HCT116 (cell line): ENCODE data around the gene REEP3. TPM values are rescaled to one million over a fixed set of nuclear protein-coding genes. Genes with fewer than 3 reads are reported as not detected.

Source experiments
- ATAC-seq: fragments of 200-7000 bp; cut with Tn5 transposase; 2 replicates; pipeline ENCODE4 v1.9.1; 2020; ENCODE audit warnings: mild to moderate bottlenecking, moderate library complexity
- BruUV-seq: library from RNA; stranded (reverse); fragments of 400-500 nt; replicated peaks from 2 replicates; lab custom pipeline; 2021; lab: Mats Ljungman, UMichigan
- CTCF ChIA-PET: fragments of 300-600 bp; sonication (Branson Sonifier 250); formaldehyde crosslinking; loops from one replicate; lab custom pipeline; 2021; ENCODE audit warnings: antibody characterized with exemption; lab: Charles Lee
- POLR2A ChIA-PET: fragments of 300-600, 350-600 bp; sonication (Branson Sonifier 250); formaldehyde crosslinking; loops from one replicate; lab custom pipeline; 2021; ENCODE audit warnings: antibody characterized with exemption; lab: Charles Lee
- RAD21 ChIA-PET, 2 experiments: fragments of 300-600 bp; sonication (Branson Sonifier 250); formaldehyde crosslinking; loops; one replicate each; lab custom pipeline; 2023; ENCODE audit warnings: low total read pairs in 2 of 2; ENCODE audit not compliant: uncharacterized antibody in 2 of 2, unreplicated experiment in 2 of 2, low non-redundant PET in 1 of 2; lab: Charles Lee
- DNase-seq: peaks from one replicate; pipeline ENCODE4 v3.0.0-alpha.2; 2010; ENCODE audit warnings: low read depth, low spot score
- H2AFZ ChIP-seq: fragments of 200-600 bp; shearing (Covaris generic), sonication (generic); 2 replicates; pipeline ENCODE4 v1.6.1; 2017; ENCODE audit warnings: low read depth, mixed run types, mixed read lengths, antibody characterized with exemption, low read length; ENCODE audit not compliant: poor library complexity, severe bottlenecking
- H3K27ac ChIP-seq: 2 replicates; pipeline ENCODE4 v1.5.1; 2012; ENCODE audit warnings: low read depth, low read length
- H3K27me3 ChIP-seq: fragments of 200-600 bp; sonication (generic); 2 replicates; pipeline ENCODE4 v1.6.1; 2016; ENCODE audit warnings: mixed run types, low read length, mixed read lengths; ENCODE audit not compliant: insufficient read depth
- H3K36me3 ChIP-seq, 2 experiments: fragments of 200-500 bp in 1 of 2; fragments of 200-600 bp in 1 of 2; sonication (Bioruptor generic) in 1 of 2; sonication (generic) in 1 of 2; 2 replicates each; pipeline versions ENCODE4 v1.5.1 to v1.6.1; 2014 to 2016; ENCODE audit warnings: low read length in 2 of 2, inconsistent platforms in 1 of 2, mixed read lengths in 1 of 2, mixed run types in 1 of 2; ENCODE audit not compliant: insufficient read depth in 2 of 2, control insufficient read depth in 1 of 2
- H3K4me1 ChIP-seq, 2 experiments: fragments of 200-600 bp in 1 of 2; sonication (generic) in 1 of 2; 2 replicates each; pipeline versions ENCODE4 v1.5.1 to v1.6.1; 2012 to 2017; ENCODE audit warnings: low read length in 2 of 2, inconsistent platforms in 1 of 2, mild to moderate bottlenecking in 1 of 2, mixed read lengths in 1 of 2, mixed run types in 1 of 2, moderate library complexity in 1 of 2; ENCODE audit not compliant: insufficient read depth in 2 of 2, control insufficient read depth in 1 of 2
- H3K4me2 ChIP-seq: fragments of 200-600 bp; sonication (generic); 2 replicates; pipeline ENCODE4 v1.6.1; 2017; ENCODE audit warnings: mixed run types, low read length, mixed read lengths
- H3K4me3 ChIP-seq, 2 experiments: fragments of 200-600 bp in 1 of 2; sonication (generic) in 1 of 2; replicated peaks in 1 of 2; 2 replicates each; pipeline ENCODE4 v1.5.1; 2011 to 2016; ENCODE audit warnings: low read length in 2 of 2, control low read depth in 1 of 2, low read depth in 1 of 2, mild to moderate bottlenecking in 1 of 2, mixed read lengths in 1 of 2, mixed run types in 1 of 2
- H3K79me2 ChIP-seq: fragments of 200-600 bp; sonication (generic); 2 replicates; pipeline ENCODE4 v1.6.1; 2017; ENCODE audit warnings: mild to moderate bottlenecking, mixed run types, low read length, moderate library complexity, mixed read lengths; ENCODE audit not compliant: insufficient read depth
- H3K9ac ChIP-seq: fragments of 200-600 bp; sonication (generic); 2 replicates; pipeline ENCODE4 v1.6.1; 2016; ENCODE audit warnings: low read length, mixed read lengths
- H3K9me2 ChIP-seq: fragments of 200-600 bp; sonication (generic), shearing (Covaris generic); 2 replicates; pipeline ENCODE4 v1.6.1; 2017; ENCODE audit warnings: mixed run types, mild to moderate bottlenecking, moderate library complexity; ENCODE audit not compliant: insufficient read depth
- H3K9me3 ChIP-seq, 2 experiments: fragments of 200-500 bp in 1 of 2; fragments of 200-600 bp in 1 of 2; sonication (Bioruptor generic) in 1 of 2; sonication (generic) in 1 of 2; 2 replicates each; pipeline ENCODE4 v1.6.1; 2014 to 2017; ENCODE audit warnings: low read length in 2 of 2, mixed read lengths in 2 of 2, inconsistent platforms in 1 of 2, low read depth in 1 of 2, mild to moderate bottlenecking in 1 of 2, mixed run types in 1 of 2, moderate library complexity in 1 of 2; ENCODE audit not compliant: control insufficient read depth in 1 of 2, insufficient read depth in 1 of 2
- H4K20me1 ChIP-seq: fragments of 200-600 bp; sonication (generic), shearing (Covaris generic); 2 replicates; pipeline ENCODE4 v1.6.1; 2017; ENCODE audit warnings: mixed run types, mild to moderate bottlenecking, moderate library complexity; ENCODE audit not compliant: insufficient read depth
- CBX3 ChIP-seq: IDR thresholded peaks from 2 replicates; pipeline ENCODE4 v1.6.1; 2012; ENCODE audit warnings: low read depth
- CEBPB ChIP-seq: IDR thresholded peaks from 2 replicates; pipeline ENCODE4 v1.6.1; 2012; ENCODE audit warnings: low read depth
- EGR1 ChIP-seq: IDR thresholded peaks from 2 replicates; pipeline ENCODE4 v1.6.1; 2012; ENCODE audit warnings: low read depth
- ELF1 ChIP-seq: IDR thresholded peaks from 2 replicates; pipeline ENCODE4 v1.6.1; 2012; ENCODE audit warnings: low read depth, borderline replicate concordance
- EZH2 ChIP-seq: fragments of 200-600 bp; sonication (generic); IDR thresholded peaks from 2 replicates; pipeline ENCODE4 v1.6.1; 2017; ENCODE audit warnings: antibody characterized with exemption, mixed run types
- EZH2phosphoT487 ChIP-seq: fragments of 200-600 bp; IDR thresholded peaks from 2 replicates; pipeline ENCODE4 v1.6.1; 2018; ENCODE audit warnings: antibody characterized with exemption, borderline replicate concordance
- FOSL1 ChIP-seq: IDR thresholded peaks from 2 replicates; pipeline ENCODE4 v1.6.1; 2012; ENCODE audit warnings: low read depth
- JUND ChIP-seq: IDR thresholded peaks from 2 replicates; pipeline ENCODE4 v1.6.1; 2012
- MAX ChIP-seq: IDR thresholded peaks from 2 replicates; pipeline ENCODE4 v1.6.1; 2012
- POLR2A ChIP-seq: IDR thresholded peaks from 2 replicates; pipeline ENCODE4 v1.7.0; 2011; ENCODE audit warnings: borderline replicate concordance; ENCODE audit not compliant: insufficient read depth, insufficient read length; ENCODE audit errors: extremely low read depth
- POLR2AphosphoS5 ChIP-seq: IDR thresholded peaks from 2 replicates; pipeline ENCODE4 v1.6.1; 2011; ENCODE audit warnings: mild to moderate bottlenecking, low read depth, low read length, moderate library complexity
- RAD21 ChIP-seq: IDR thresholded peaks from 2 replicates; pipeline ENCODE4 v1.6.1; 2012; ENCODE audit warnings: low read depth, mild to moderate bottlenecking
- REST ChIP-seq: IDR thresholded peaks from 2 replicates; pipeline ENCODE4 v1.6.1; 2012; ENCODE audit warnings: low read depth
- SIN3A ChIP-seq: IDR thresholded peaks from 2 replicates; pipeline ENCODE4 v1.6.1; 2012; ENCODE audit warnings: low read depth
- TCF7L2 ChIP-seq: IDR thresholded peaks from 2 replicates; pipeline ENCODE4 v1.7.0; 2011; ENCODE audit warnings: borderline replicate concordance, inconsistent platforms; ENCODE audit not compliant: insufficient read depth, insufficient read length; ENCODE audit errors: extremely low read depth
- YY1 ChIP-seq: IDR thresholded peaks from 2 replicates; pipeline ENCODE4 v1.6.1; 2011; ENCODE audit warnings: low read length, low read depth, moderate library complexity, mild to moderate bottlenecking; ENCODE audit not compliant: insufficient replicate concordance; ENCODE audit errors: extremely low read depth
- ZFX ChIP-seq: fragments of 450-650 bp; IDR thresholded peaks from 2 replicates; pipeline ENCODE4 v1.6.1; 2017
- ZNF274 ChIP-seq: fragments of 200-500 bp; sonication (Bioruptor generic); IDR thresholded peaks from 2 replicates; pipeline ENCODE4 v1.6.1; 2014; ENCODE audit warnings: mild to moderate bottlenecking, low read depth, low read length, inconsistent platforms
- intact Hi-C: fragments of 100-400 bp; cut with micrococcal nuclease; formaldehyde crosslinking; loops from 2 replicates; pipeline ENCODE4 v1.10.0; 2022
- total RNA-seq: library from RNA; stranded (reverse); gene quantifications from one replicate; pipeline ENCODE4 v1.2.1, GENCODE V29; 2021; ENCODE audit not compliant: unreplicated experiment
- TF ChIP-seq, protein P1 (sequence below): IDR thresholded peaks from 2 replicates; pipeline ENCODE4 v1.6.1; 2011; ENCODE audit warnings: mild to moderate bottlenecking, low read length, moderate library complexity; ENCODE audit not compliant: insufficient replicate concordance; ENCODE audit errors: extremely low read depth
- TF ChIP-seq, protein P2 (sequence below): IDR thresholded peaks from 2 replicates; pipeline ENCODE4 v1.6.1; 2012

REEP3 gene
- total RNA-seq, 1 experiment from 2014 or later = 41.3 TPM

DNA sequence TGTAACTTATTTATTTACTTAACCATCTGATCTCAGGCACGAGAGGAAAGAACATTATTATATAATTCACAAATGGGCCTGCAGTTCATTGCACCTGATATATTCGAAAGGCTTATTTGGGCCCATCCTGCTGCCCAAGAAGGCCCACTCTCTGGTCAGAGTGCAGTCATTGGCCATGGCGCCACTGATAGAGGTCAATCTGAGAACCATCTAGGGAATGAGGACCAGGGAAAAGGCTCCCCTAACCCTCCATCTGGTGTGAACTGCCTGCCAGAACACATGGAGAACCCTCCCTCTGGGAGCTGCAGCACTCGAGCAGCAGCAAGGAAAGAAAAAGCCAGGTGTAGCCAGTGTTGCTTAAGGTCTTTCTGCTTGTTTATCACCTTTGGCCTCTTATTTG is 136.6 kb downstream of the REEP3 start:
- Histone ChIP-seq H3K36me3 (no peaks in the 10 kb centered on the region), H3K9me3 (no peaks in the 10 kb centered on the region), H3K27ac (no peak overlapping the region), H3K4me1 (peaks cover 7 to 10% of the 10 kb centered on the region in 2 experiments; a peak in 3 of 4 replicates), H4K20me1 (no peaks in the 10 kb centered on the region), H3K27me3 (no peaks in the 10 kb centered on the region), H3K9ac (no peak overlapping the region), H3K9me2 (no peaks in the 10 kb centered on the region), H3K79me2 (no peaks in the 10 kb centered on the region), H3K4me2 (no peak overlapping the region), H3K4me3 (no peak overlapping the region), H2AFZ (no peak overlapping the region)
- intact Hi-C loops = no loop called here
- CTCF ChIA-PET = no interaction called here
- POLR2A ChIA-PET = no interaction called here
- TF ChIP-seq CEBPB (no peak), REST (no peak), RAD21 (no peak), POLR2AphosphoS5 (no peak), POLR2A (no peak), TCF7L2 (no peak), FOSL1 (no peak), SIN3A (no peak), YY1 (no peak), ZFX (no peak), CBX3 (no peak), JUND (no peak), EGR1 (no peak), ELF1 (no peak), EZH2phosphoT487 (no peak), ZNF274 (no peak), MAX (no peak), EZH2 (no peak)
- TF ChIP-seq, protein P1, sequence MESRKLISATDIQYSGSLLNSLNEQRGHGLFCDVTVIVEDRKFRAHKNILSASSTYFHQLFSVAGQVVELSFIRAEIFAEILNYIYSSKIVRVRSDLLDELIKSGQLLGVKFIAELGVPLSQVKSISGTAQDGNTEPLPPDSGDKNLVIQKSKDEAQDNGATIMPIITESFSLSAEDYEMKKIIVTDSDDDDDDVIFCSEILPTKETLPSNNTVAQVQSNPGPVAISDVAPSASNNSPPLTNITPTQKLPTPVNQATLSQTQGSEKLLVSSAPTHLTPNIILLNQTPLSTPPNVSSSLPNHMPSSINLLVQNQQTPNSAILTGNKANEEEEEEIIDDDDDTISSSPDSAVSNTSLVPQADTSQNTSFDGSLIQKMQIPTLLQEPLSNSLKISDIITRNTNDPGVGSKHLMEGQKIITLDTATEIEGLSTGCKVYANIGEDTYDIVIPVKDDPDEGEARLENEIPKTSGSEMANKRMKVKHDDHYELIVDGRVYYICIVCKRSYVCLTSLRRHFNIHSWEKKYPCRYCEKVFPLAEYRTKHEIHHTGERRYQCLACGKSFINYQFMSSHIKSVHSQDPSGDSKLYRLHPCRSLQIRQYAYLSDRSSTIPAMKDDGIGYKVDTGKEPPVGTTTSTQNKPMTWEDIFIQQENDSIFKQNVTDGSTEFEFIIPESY = no peak
- TF ChIP-seq, protein P2, sequence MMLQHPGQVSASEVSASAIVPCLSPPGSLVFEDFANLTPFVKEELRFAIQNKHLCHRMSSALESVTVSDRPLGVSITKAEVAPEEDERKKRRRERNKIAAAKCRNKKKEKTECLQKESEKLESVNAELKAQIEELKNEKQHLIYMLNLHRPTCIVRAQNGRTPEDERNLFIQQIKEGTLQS = no peak
- ATAC-seq = no peak
- DNase-seq = no peak
- BruUV-seq = no TSS peak
- RAD21 ChIA-PET = no interaction called here
